Right lobe of liver (tissue), 4 donors: ENCODE measurements around the gene PRSS3.

Experiments used
- POLR2A ChIP-seq: fragments of 450-650 bp; IDR thresholded peaks from one replicate; pipeline ENCODE4 v1.6.1; 2017; ENCODE audit warnings: antibody characterized with exemption, mild to moderate bottlenecking
- TF ChIP-seq, protein P1 (sequence below), 4 donors: fragments of 200-600 bp in 3 of 4; fragments of 450-650 bp in 1 of 4; IDR thresholded peaks; one replicate each; pipeline versions ENCODE4 v1.5.1 to v1.8.0; 2016 to 2022; ENCODE audit warnings: antibody characterized with exemption in 4 of 4, mild to moderate bottlenecking in 2 of 4
- donor health status: DM: no; HTN: no; CAD: no.
- donor health status: DM: no; HTN: no; CAD: no.
- donor health status: DM: no; HTN: yes; CAD: no.

DNA sequence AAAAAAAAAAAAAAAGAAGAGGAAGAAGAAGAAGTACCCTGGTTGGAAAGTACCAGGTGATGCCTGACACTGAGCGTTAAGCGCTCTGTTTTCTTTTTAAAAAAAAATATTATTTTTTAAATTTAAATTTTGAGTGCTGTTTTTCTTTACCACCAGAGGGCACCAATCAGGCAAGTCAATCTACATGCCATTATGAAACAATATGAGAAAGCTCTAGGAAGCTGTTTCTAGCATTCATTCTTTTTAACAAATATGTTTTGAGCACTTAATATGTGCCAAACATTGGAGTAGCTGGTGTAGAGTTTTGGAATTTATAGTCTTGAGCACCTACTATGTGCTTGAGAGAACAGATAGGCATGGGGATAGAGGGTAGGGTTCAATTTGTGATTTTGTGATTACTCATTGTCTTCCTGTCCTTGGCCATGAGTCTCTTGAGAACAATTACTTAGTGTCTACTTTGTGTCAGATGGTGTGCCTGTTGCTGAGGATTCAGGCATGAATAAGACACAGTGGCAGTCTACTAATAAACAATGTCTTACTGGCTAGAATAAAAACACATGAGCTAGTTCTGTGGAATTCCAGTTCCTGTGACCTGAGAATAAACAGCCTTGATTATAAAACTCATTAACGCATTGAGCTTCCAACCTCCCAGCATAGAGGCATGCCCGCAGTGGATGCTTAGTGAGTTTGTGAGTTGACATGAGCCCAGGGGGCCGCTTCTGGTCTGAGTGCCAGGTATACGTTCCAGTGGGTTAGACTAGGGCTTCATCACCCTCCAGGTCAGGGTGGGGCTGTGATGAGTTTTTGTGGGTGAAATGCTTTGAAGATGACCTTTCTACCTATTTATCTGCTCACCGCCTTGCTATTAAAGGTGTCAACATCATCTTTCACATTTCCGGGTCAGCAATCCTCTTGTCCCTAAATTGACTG is 18.6 kb downstream of the PRSS3 start:
- TF ChIP-seq, protein P1, sequence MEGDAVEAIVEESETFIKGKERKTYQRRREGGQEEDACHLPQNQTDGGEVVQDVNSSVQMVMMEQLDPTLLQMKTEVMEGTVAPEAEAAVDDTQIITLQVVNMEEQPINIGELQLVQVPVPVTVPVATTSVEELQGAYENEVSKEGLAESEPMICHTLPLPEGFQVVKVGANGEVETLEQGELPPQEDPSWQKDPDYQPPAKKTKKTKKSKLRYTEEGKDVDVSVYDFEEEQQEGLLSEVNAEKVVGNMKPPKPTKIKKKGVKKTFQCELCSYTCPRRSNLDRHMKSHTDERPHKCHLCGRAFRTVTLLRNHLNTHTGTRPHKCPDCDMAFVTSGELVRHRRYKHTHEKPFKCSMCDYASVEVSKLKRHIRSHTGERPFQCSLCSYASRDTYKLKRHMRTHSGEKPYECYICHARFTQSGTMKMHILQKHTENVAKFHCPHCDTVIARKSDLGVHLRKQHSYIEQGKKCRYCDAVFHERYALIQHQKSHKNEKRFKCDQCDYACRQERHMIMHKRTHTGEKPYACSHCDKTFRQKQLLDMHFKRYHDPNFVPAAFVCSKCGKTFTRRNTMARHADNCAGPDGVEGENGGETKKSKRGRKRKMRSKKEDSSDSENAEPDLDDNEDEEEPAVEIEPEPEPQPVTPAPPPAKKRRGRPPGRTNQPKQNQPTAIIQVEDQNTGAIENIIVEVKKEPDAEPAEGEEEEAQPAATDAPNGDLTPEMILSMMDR (IDR thresholded peaks at IDR 0.05): peak; percentile 60 to 85 (median 74)
- TF ChIP-seq POLR2A: no peak
